ENCODE data around the gene DNPH1.
A peak's percentile ranks its signal among the peaks of the same experiment; 100 is the strongest.

DNPH1 gene

GRCh38 chr6:43186706-43187105, 42.6 kb downstream of the DNPH1 start:
- no peak overlapping the region for H3K27ac ChIP-seq
- H3K4me3 ChIP-seq = no peak overlapping the region
- DNase-seq (ENCODE audit: low spot score) = no peak
- TF ChIP-seq CTCF (IDR thresholded peaks at IDR 0.05) = no peak

GRCh38 chr6:43186019-43186418, 43.3 kb downstream of the DNPH1 start:
- TF ChIP-seq CTCF (IDR thresholded peaks at IDR 0.05) = no peak
- Histone ChIP-seq H3K27ac (no peak overlapping the region), H3K4me3 (no peak overlapping the region)
- DNase-seq (ENCODE audit: low spot score) = no peak

- DNase-seq (ENCODE audit: low spot score) = no peak
- no peak for TF ChIP-seq CTCF (IDR thresholded peaks at IDR 0.05)
- H3K4me3 ChIP-seq = no peak overlapping the region
- no peak overlapping the region for H3K27ac ChIP-seq
Measured at GRCh38 chr6:43185391-43185985, 43.8 kb downstream of the DNPH1 start.

- H3K4me3 ChIP-seq = no peak overlapping the region
- no peak for DNase-seq (ENCODE audit: low spot score)
- H3K27ac ChIP-seq = no peak overlapping the region
- no peak for TF ChIP-seq CTCF (IDR thresholded peaks at IDR 0.05)
Measured at GRCh38 chr6:43184268-43184985, 44.9 kb downstream of the DNPH1 start.

GRCh38 chr6:43183441-43183840, 45.8 kb downstream of the DNPH1 start:
- no peak for DNase-seq (ENCODE audit: low spot score)
- TF ChIP-seq CTCF (IDR thresholded peaks at IDR 0.05) = no peak
- Histone ChIP-seq H3K27ac (peak overlapping the region in 1 of 2 donors; percentile 85), H3K4me3 (no peak overlapping the region)

- peak; percentile 89 for DNase-seq (ENCODE audit: low spot score)
- Histone ChIP-seq H3K4me3 (peak within 1 kb of the TSS; percentile 81), H3K27ac (peak within 1 kb of the TSS; percentile 71 to 85)
- TF ChIP-seq CTCF (IDR thresholded peaks at IDR 0.05) = no peak
Measured at GRCh38 chr6:43181942-43182860, 47.1 kb downstream of the DNPH1 start, which contains the start of gene CUL9. Gene CUL9 (plus strand): TSS chr6:43182196. CDS start chr6:43184311, 2,115 bp downstream.
